Caco-2 (cell line): ENCODE data around the gene TSEN2. TPM values are rescaled to one million over a fixed set of nuclear protein-coding genes. Genes with fewer than 3 reads are reported as not detected.
"Not testable (repeated sequence)": the region's sequence is repeated elsewhere in the genome, so short reads cannot be mapped to it uniquely, and the experiment has no call there.

ENCODE experiments used
- BruUV-seq: library from RNA; stranded (reverse); fragments of 400-500 nt; replicated peaks from 2 replicates; lab custom pipeline; 2021; lab: Mats Ljungman, UMichigan
- CTCF ChIA-PET: fragments of 300-600 bp; sonication (Branson Sonifier 250); formaldehyde crosslinking; loops from one replicate; lab custom pipeline; 2022; ENCODE audit warnings: antibody characterized with exemption; lab: Charles Lee
- POLR2A ChIA-PET: fragments of 300-600 bp; sonication (Branson Sonifier 250); formaldehyde crosslinking; loops from one replicate; lab custom pipeline; 2022; ENCODE audit warnings: antibody characterized with exemption; lab: Charles Lee
- DNase-seq, 2 experiments: peaks; one replicate each; pipeline versions ENCODE4 v3.0.0 to v3.0.0-alpha.2; 2020 to 2022
- H3K27me3 ChIP-seq: replicated peaks from 2 replicates; pipeline ENCODE4 v1.6.0; 2011; ENCODE audit warnings: low read length; ENCODE audit not compliant: control insufficient read depth, insufficient read depth
- H3K36me3 ChIP-seq: 2 replicates; pipeline ENCODE4 v1.5.1; 2011; ENCODE audit warnings: low read length; ENCODE audit not compliant: control insufficient read depth, insufficient read depth
- H3K4me1 ChIP-seq: fragments of 250-450 bp; sonication (Bioruptor Pico); 2 replicates; pipeline ENCODE4 v1.5.1; 2020; ENCODE audit warnings: mild to moderate bottlenecking
- H3K4me3 ChIP-seq: 2 replicates; pipeline ENCODE4 v1.5.1; 2011; ENCODE audit warnings: low read depth, mild to moderate bottlenecking, control low read depth, low read length
- H3K9me3 ChIP-seq: fragments of 250-450 bp; sonication (Bioruptor Pico); 2 replicates; pipeline ENCODE4 v1.5.1; 2020; ENCODE audit warnings: mild to moderate bottlenecking, moderate library complexity
- H3K27ac Mint-ChIP-seq: one replicate; pipeline ENCODE4 v1.8.0; 2022; ENCODE audit warnings: mixed read lengths; ENCODE audit not compliant: unreplicated experiment
- H3K27me3 Mint-ChIP-seq: one replicate; pipeline ENCODE4 v1.8.0; 2022; ENCODE audit warnings: mixed read lengths; ENCODE audit not compliant: insufficient read depth, unreplicated experiment
- H3K36me3 Mint-ChIP-seq: one replicate; pipeline ENCODE4 v1.8.0; 2022; ENCODE audit warnings: mild to moderate bottlenecking, mixed read lengths; ENCODE audit not compliant: insufficient read depth, unreplicated experiment
- H3K4me1 Mint-ChIP-seq: one replicate; pipeline ENCODE4 v1.8.0; 2022; ENCODE audit warnings: low read depth, mixed read lengths; ENCODE audit not compliant: unreplicated experiment
- H3K4me3 Mint-ChIP-seq: one replicate; pipeline ENCODE4 v1.8.0; 2022; ENCODE audit warnings: mild to moderate bottlenecking, moderate library complexity, mixed read lengths; ENCODE audit not compliant: unreplicated experiment
- H3K9me3 Mint-ChIP-seq: one replicate; pipeline ENCODE4 v1.8.0; 2022; ENCODE audit warnings: mixed read lengths; ENCODE audit not compliant: unreplicated experiment
- CTCF ChIP-seq, 2 experiments: fragments of 200-600 bp in 1 of 2; IDR thresholded peaks; 1 replicate in 1 of 2; 2 replicates in 1 of 2; pipeline versions ENCODE4 v1.5.1 to v1.8.0; 2011 to 2022; ENCODE audit warnings: antibody characterized with exemption in 1 of 2, control low read depth in 1 of 2, inconsistent platforms in 1 of 2, low read depth in 1 of 2, low read length in 1 of 2, mild to moderate bottlenecking in 1 of 2, moderate library complexity in 1 of 2; ENCODE audit not compliant: insufficient read depth in 1 of 2, severe bottlenecking in 1 of 2, unreplicated experiment in 1 of 2
- intact Hi-C: fragments of 100-400 bp; cut with micrococcal nuclease; formaldehyde crosslinking; loops from one replicate; pipeline ENCODE4 v1.10.0; 2022; ENCODE audit not compliant: unreplicated experiment
- total RNA-seq: library from RNA; stranded (reverse); gene quantifications from 2 replicates; pipeline ENCODE4 v1.2.3, GENCODE V29; 2022

Gene TSEN2
- total RNA-seq, 1 experiment from 2014 or later = 19.6 TPM

DNA sequence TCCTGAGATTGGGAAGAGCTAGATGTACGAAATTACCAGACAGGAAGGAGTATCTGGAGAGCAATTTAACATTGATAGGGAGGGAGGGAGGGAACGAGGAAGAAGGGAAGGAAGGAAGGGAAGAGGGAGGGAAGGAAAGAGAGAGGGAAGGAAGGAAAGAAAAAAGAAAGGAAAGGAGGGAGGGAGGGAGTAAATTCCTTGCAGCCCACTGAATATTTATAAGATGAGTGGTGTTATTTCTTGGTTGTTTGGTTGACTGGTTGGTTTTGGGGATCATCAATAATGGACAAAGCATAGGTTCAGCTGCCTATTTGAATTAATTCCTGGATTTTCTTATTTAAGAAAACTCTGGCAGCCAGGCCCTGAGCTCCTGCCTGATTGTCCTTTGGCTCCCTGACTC is 15.5 kb upstream of the TSEN2 start:
- Mint-ChIP-seq H3K36me3 (no peaks in the 10 kb centered on the region), H3K27ac (no peak overlapping the region), H3K9me3 (no peaks in the 10 kb centered on the region), H3K4me1 (no peaks in the 10 kb centered on the region), H3K4me3 (no peak overlapping the region), H3K27me3 (no peaks in the 10 kb centered on the region)
- Histone ChIP-seq H3K27me3 (no peaks in the 10 kb centered on the region), H3K9me3 (no peaks in the 10 kb centered on the region), H3K36me3 (no peaks in the 10 kb centered on the region), H3K4me1 (peaks cover 1% of the 10 kb centered on the region; the same call in 1 of the 2 replicates), H3K4me3 (no peak overlapping the region)
- no peak for TF ChIP-seq CTCF (IDR thresholded peaks at IDR 0.05; ENCODE audit: insufficient read depth in 1 of 2, low read depth in 1 of 2, low read length in 1 of 2, severe bottlenecking in 1 of 2, unreplicated experiment in 1 of 2)
- intact Hi-C loops = no loop called here
- ChIA-PET POLR2A (no interaction called here), CTCF (interaction anchor here (0.7 kb wide), 1 partner anchor 11 kb away, joined by 3 read pairs; no protein-coding TSS in a partner anchor)
- DNase-seq = no peak
- BruUV-seq = no TSS peak

DNA sequence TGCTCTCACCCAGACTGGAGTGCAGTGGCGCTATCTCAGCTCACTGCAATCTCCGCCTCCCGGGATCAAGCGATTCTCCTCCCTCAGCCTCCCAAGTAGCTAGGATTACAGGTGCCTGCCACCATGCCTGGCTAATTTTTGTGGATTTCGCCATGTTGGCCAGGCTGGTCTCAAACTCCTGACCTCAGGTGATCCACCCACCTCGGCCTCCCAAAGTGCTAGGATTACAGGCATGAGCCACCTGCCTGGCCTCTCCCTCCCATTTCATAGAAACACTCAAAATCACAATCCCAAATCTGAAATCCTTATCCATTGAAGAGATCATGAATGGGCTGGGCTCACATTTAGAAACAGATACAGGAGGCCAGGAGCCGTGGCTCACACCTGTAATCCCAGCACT is 15.1 kb upstream of the TSEN2 start:
- H3K4me3 ChIP-seq, POLR2A ChIA-PET, H3K4me3 Mint-ChIP-seq, BruUV-seq, H3K36me3 ChIP-seq, H3K9me3 ChIP-seq, H3K27me3 ChIP-seq, H3K36me3 Mint-ChIP-seq, intact Hi-C loops, DNase-seq, H3K27ac Mint-ChIP-seq, H3K27me3 Mint-ChIP-seq, H3K9me3 Mint-ChIP-seq, CTCF ChIA-PET, H3K4me1 ChIP-seq, H3K4me1 Mint-ChIP-seq: not testable (repeated sequence)

GRCh38 chr3:12470111-12470510 is 14.2 kb upstream of the TSEN2 start:
- no TSS peak for BruUV-seq

More at GRCh38 chr3:12470111-12470510, 14.2 kb upstream of the TSEN2 start:
- Mint-ChIP-seq H3K36me3 (no peaks in the 10 kb centered on the region), H3K4me1 (no peaks in the 10 kb centered on the region), H3K9me3 (no peaks in the 10 kb centered on the region), H3K27ac (no peak overlapping the region), H3K4me3 (no peak overlapping the region), H3K27me3 (no peaks in the 10 kb centered on the region)
- POLR2A ChIA-PET = no interaction called here
- no peak for DNase-seq
- CTCF ChIA-PET = no interaction called here
- Histone ChIP-seq H3K36me3 (no peaks in the 10 kb centered on the region), H3K27me3 (no peaks in the 10 kb centered on the region), H3K9me3 (no peaks in the 10 kb centered on the region), H3K4me1 (no peaks in the 10 kb centered on the region; the same call in 1 of the 2 replicates), H3K4me3 (no peak overlapping the region)
- no peak for TF ChIP-seq CTCF (IDR thresholded peaks at IDR 0.05; ENCODE audit: insufficient read depth in 1 of 2, low read depth in 1 of 2, low read length in 1 of 2, severe bottlenecking in 1 of 2, unreplicated experiment in 1 of 2)
- intact Hi-C loops = no loop called here
